Upper lobe of right lung (tissue), 1 donor: Measurements from ENCODE around the gene KIF18A. TPM values are rescaled to one million over a fixed set of nuclear protein-coding genes. Genes with fewer than 3 reads are reported as not detected.

Experiments used
- ATAC-seq: fragments of 200-7000 bp; cut with Tn5 transposase; one replicate; pipeline ENCODE4 v1.9.1; 2020; ENCODE audit warnings: mild to moderate bottlenecking, moderate library complexity
- DNase-seq: peaks from one replicate; pipeline ENCODE4 v3.0.0-alpha.2; 2020
- H3K27ac ChIP-seq: fragments of 200-600 bp; one replicate; pipeline ENCODE4 v1.8.0; 2022
- H3K27me3 ChIP-seq: fragments of 200-600 bp; one replicate; pipeline ENCODE4 v1.8.0; 2022; ENCODE audit warnings: mild to moderate bottlenecking
- H3K36me3 ChIP-seq: fragments of 200-600 bp; one replicate; pipeline ENCODE4 v1.8.0; 2022
- H3K4me1 ChIP-seq: fragments of 200-600 bp; one replicate; pipeline ENCODE4 v1.8.0; 2022
- H3K4me3 ChIP-seq: fragments of 200-600 bp; one replicate; pipeline ENCODE4 v1.8.0; 2022; ENCODE audit warnings: mild to moderate bottlenecking
- H3K9me3 ChIP-seq: fragments of 200-600 bp; one replicate; pipeline ENCODE4 v1.8.0; 2022
- CTCF ChIP-seq: fragments of 200-600 bp; IDR thresholded peaks from one replicate; pipeline ENCODE4 v1.8.0; 2022; ENCODE audit warnings: antibody characterized with exemption
- intact Hi-C: fragments of 100-400 bp; cut with DNase I; formaldehyde crosslinking; loops from one replicate; pipeline ENCODE4 v1.11.0; 2022
- total RNA-seq: library from RNA; stranded (reverse); fragmentation: NEBNext Ultra II Directional; extraction: Animal tissue kit (Norgen Biotek cat#: 25700); gene quantifications from one replicate; pipeline ENCODE4 v1.2.1, GENCODE V29; 2021
- donor health status: DM: no; HTN: yes; CAD: no; lungs with severe emphysema.

The KIF18A gene
- total RNA-seq, 1 donor from 2014 or later = 1.6 TPM

GRCh38 chr11:28083118-28083517 is 24.8 kb downstream of the KIF18A start:
- no peak for TF ChIP-seq CTCF
- no peak overlapping the region for H3K4me3 ChIP-seq

GRCh38 chr11:28077521-28077920 is 30.4 kb downstream of the KIF18A start:
- DNase-seq = no peak
- H3K9me3 ChIP-seq = no peaks in the 10 kb centered on the region
- H3K4me1 ChIP-seq = no peaks in the 10 kb centered on the region
- no peak overlapping the region for H3K4me3 ChIP-seq
- no peak for TF ChIP-seq CTCF
- ATAC-seq = no peak
- intact Hi-C loops = no loop called here
- H3K27ac ChIP-seq = no peak overlapping the region
- H3K36me3 ChIP-seq = no peaks in the 10 kb centered on the region
- no peaks in the 10 kb centered on the region for H3K27me3 ChIP-seq

More at GRCh38 chr11:28083118-28083517, 24.8 kb downstream of the KIF18A start:
- ATAC-seq (no peak), DNase-seq (no peak)
- H3K27ac ChIP-seq = no peak overlapping the region
- no peaks in the 10 kb centered on the region for H3K27me3 ChIP-seq
- H3K9me3 ChIP-seq = no peaks in the 10 kb centered on the region
- intact Hi-C loops = no loop called here
- no peaks in the 10 kb centered on the region for H3K36me3 ChIP-seq
- no peaks in the 10 kb centered on the region for H3K4me1 ChIP-seq

- Histone ChIP-seq H3K27me3 (no peaks in the 10 kb centered on the region), H3K36me3 (no peaks in the 10 kb centered on the region)
These were observed 35.6 kb downstream of the KIF18A start for GRCh38 chr11:28072321-28072720.

GRCh38 chr11:28071305-28071704 is 36.7 kb downstream of the KIF18A start:
- no peaks in the 10 kb centered on the region for H3K36me3 ChIP-seq
- H3K4me1 ChIP-seq = no peaks in the 10 kb centered on the region
- ATAC-seq = no peak
- no peak for TF ChIP-seq CTCF
- no peaks in the 10 kb centered on the region for H3K9me3 ChIP-seq
- no peak for DNase-seq
- H3K27ac ChIP-seq = no peak overlapping the region
- intact Hi-C loops = no loop called here
- no peaks in the 10 kb centered on the region for H3K27me3 ChIP-seq
- no peak overlapping the region for H3K4me3 ChIP-seq

More at GRCh38 chr11:28072321-28072720, 35.6 kb downstream of the KIF18A start:
- H3K9me3 ChIP-seq = no peaks in the 10 kb centered on the region
- intact Hi-C loops = no loop called here
- H3K27ac ChIP-seq = no peak overlapping the region
- no peaks in the 10 kb centered on the region for H3K4me1 ChIP-seq
- no peak for ATAC-seq
- TF ChIP-seq CTCF = no peak
- H3K4me3 ChIP-seq = no peak overlapping the region
- DNase-seq = no peak

- no peaks in the 10 kb centered on the region for H3K4me1 ChIP-seq
- TF ChIP-seq CTCF = no peak
- no peak overlapping the region for H3K4me3 ChIP-seq
- DNase-seq (no peak), ATAC-seq (peak; percentile 74)
- intact Hi-C loops = no loop called here
- H3K36me3 ChIP-seq = no peaks in the 10 kb centered on the region
- no peaks in the 10 kb centered on the region for H3K27me3 ChIP-seq
- no peak overlapping the region for H3K27ac ChIP-seq
- H3K9me3 ChIP-seq = no peaks in the 10 kb centered on the region
These were observed 49.6 kb downstream of the KIF18A start for GRCh38 chr11:28058333-28058732.

GRCh38 chr11:28054821-28055220 is 53.1 kb downstream of the KIF18A start:
- Histone ChIP-seq H3K9me3 (no peaks in the 10 kb centered on the region), H3K4me3 (no peak overlapping the region), H3K36me3 (no peaks in the 10 kb centered on the region), H3K27ac (no peak overlapping the region), H3K4me1 (no peaks in the 10 kb centered on the region), H3K27me3 (no peaks in the 10 kb centered on the region)
- ATAC-seq = no peak
- TF ChIP-seq CTCF = no peak
- DNase-seq = no peak
- intact Hi-C loops = no loop called here
